Neural cell (in vitro differentiated cells): ENCODE data around the gene TIAM1.

Experiments used
- EZH2 ChIP-seq: fragments of 200-600, 300-800 bp; shearing (Covaris generic), sonication (generic); IDR thresholded peaks from 2 replicates; pipeline ENCODE4 v1.6.1; 2014; ENCODE audit warnings: antibody characterized with exemption, low read length, borderline replicate concordance, mild to moderate bottlenecking; ENCODE audit not compliant: insufficient read depth, poor library complexity, severe bottlenecking
- MXI1 ChIP-seq: fragments of 450-650 bp; conservative IDR thresholded peaks from 2 replicates; pipeline ENCODE4 v1.6.1; 2014; ENCODE audit warnings: antibody characterized with exemption, mild to moderate bottlenecking; ENCODE audit not compliant: poor library complexity, severe bottlenecking
- POLR2AphosphoS5 ChIP-seq: IDR thresholded peaks from 2 replicates; pipeline ENCODE4 v1.6.1; 2012
- TF ChIP-seq, protein P1 (sequence below): fragments of 450-650 bp; IDR thresholded peaks from 2 replicates; pipeline ENCODE4 v1.5.1; 2014; ENCODE audit warnings: antibody characterized with exemption, mild to moderate bottlenecking, moderate library complexity; ENCODE audit not compliant: poor library complexity, severe bottlenecking

DNA sequence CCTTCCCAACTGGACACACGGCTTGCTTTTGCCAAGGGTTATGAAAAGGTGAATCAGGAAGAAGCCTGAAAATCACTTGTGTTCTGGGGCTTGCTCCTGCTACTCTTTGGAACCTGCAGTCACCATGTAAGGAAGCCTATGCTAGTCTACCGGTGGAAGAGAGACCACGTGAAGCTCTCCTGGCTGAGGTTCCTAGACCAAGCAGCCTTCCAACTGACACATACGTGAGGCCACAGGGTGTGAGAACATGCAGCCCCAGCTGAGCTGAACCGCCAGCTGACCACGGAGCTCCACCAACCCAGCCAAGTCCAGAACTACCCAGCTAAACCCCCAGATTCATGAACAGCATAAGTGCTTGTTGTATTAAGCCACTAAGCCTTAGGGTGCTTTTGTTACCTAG lies 233.0 kb downstream of the TIAM1 start:
- no peak for TF ChIP-seq MXI1
- TF ChIP-seq, protein P1, sequence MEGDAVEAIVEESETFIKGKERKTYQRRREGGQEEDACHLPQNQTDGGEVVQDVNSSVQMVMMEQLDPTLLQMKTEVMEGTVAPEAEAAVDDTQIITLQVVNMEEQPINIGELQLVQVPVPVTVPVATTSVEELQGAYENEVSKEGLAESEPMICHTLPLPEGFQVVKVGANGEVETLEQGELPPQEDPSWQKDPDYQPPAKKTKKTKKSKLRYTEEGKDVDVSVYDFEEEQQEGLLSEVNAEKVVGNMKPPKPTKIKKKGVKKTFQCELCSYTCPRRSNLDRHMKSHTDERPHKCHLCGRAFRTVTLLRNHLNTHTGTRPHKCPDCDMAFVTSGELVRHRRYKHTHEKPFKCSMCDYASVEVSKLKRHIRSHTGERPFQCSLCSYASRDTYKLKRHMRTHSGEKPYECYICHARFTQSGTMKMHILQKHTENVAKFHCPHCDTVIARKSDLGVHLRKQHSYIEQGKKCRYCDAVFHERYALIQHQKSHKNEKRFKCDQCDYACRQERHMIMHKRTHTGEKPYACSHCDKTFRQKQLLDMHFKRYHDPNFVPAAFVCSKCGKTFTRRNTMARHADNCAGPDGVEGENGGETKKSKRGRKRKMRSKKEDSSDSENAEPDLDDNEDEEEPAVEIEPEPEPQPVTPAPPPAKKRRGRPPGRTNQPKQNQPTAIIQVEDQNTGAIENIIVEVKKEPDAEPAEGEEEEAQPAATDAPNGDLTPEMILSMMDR: no peak
- TF ChIP-seq EZH2: no peak
- no peak for TF ChIP-seq POLR2AphosphoS5
